ENCODE data around the gene CAPN2.
A peak's percentile ranks its signal among the peaks of the same experiment; 100 is the strongest.

The CAPN2 gene

DNA sequence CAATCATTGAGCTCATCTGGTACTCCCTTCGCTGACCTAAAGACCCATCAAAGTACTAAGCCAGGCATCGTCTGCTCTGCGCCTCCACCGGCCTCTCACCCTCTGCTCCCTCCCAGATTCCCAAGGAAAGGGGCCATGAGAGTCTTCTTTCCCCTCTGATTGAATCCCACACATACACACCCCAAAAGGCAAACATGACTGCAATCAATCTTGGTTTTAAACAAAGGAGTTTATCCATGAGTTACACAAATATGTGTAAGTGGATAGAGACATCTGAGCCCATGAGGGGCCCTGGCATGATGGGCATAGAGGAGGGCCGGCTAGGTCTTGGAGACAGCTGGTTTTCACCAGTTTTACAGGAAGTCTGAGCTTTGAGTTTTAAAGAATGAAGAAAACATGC is 50.9 kb downstream of the CAPN2 start:
- DNase-seq = no peak

DNA sequence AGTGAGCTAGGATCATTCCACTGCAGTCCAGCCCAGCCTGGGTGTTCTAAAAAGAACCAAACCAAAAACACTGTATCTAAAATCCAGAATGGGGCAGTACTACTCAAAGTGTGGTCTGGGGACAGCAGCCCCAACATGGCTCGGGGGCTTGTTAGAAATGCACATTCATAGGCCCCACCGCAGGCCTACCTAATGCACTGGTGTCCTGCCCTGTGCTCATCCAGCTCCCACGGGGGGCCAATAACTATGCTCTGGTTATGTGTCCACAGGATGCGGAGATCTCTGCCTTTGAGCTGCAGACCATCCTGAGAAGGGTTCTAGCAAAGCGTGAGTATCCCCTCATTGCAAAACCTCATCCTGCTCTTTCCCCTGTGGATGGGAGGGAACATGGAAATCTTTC is 51.5 kb downstream of the CAPN2 start:
- DNase-seq = no peak

DNA sequence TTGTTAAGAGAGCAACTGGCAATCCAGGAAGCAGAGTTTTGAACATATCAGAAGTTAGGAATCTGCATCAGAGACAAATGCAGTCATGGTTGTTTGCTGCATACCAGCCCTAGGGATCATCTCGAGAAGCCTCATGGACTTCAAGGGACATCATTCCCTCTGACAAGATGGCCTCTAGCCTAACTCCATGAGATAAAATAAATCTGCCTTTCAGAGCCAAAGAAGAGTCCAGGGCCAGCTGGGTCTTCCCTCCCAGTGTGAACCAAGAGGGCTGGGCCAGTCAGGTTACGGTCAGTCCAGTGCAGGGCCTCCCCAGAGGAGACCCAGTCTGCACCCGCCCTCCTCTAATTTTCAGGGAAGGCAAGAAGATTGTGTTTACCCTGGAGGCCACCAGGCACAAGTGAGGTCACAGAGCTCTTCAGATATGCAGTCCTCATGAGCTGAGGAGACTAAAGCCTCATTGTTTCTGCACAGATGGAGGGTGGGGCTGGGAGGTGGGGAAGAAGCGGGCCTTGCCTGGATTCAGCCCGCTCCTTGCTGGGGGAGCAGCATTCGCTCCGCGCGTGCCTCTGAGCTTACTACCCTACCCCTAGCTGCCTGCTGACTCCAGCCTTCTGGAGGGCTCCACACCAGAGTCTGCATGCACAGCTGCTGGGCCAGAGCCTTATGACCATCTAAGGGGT is 52.8 kb downstream of the CAPN2 start:
- no peak for DNase-seq

DNA sequence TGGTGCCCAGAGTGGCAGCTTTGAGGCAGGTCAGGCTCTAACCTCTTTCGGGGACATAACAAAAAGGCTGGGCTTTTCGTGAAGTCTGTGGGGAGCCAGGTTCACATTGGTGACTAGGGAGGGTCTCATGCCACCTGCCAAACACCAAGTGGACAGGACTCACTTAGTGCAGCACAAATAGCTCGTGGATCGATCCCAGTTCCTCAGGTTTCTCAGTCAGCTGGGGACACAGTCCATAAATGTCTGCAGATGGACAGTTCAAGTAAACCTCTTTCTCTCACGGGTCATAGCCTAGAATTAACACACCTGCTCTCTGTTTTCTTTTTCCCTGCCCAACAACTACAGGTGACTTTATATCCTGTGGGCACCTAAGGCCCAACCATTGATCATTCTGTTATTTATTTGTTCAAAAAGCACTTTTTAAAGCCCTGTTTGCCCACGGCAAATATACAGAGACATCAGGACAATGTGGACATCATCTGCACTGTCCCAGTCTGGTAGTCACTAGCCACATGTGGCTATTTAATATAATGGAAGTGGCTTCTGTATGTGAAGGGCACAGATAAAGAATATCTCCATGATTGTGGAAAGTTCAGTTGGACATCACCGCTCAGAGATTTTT is 53.5 kb downstream of the CAPN2 start:
- peak; percentile 78 for DNase-seq

DNA sequence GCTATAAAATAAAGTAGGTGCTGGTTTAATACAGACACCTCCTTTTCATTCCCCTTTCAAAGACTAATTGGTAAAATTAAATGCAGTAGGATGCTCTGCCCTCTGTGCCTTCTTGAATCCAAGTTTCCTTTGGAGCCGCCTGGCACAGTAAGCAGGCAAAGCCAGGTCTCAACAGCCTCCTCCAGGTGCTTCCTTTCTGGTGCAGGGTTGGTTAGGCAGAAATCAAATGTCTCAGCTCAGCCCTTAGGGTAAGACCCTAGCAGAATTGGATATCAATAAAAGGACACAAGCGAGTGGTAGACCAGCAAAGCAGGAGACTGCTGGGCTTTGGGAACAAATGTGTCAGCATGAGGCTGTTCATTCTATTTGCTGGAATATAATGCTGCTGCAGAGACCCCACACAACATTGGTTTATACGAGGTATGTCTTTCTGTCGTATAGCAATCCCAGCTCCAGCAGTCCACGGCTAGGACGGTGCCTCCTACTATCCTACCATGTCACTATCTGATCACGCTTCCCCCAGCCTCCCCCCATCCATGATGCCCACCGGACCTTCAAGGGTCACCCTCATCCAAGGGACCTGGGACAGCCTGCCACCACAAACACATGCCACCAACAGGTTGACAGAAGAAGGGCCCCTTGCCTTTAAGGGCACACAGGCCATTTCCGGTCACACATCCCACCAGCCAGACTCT is 58.4 kb downstream of the CAPN2 start:
- DNase-seq = no peak

DNA sequence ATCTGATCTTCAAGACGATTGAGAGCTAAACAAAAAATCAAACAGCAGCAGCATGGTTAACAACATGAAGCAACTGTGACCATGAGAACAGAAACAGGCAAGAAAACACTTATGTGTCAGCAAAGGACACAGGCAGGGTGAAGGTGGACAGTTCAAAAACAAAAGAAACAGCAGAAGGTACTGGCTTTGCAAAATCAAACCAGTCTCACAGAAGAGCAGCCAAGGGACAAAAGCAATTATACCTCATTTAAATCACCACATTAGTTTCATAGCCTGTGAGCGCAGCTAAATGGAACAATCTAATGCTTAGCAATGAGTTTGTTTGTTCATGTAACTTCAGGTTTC is 59.1 kb downstream of the CAPN2 start:
- no peak for DNase-seq

DNA sequence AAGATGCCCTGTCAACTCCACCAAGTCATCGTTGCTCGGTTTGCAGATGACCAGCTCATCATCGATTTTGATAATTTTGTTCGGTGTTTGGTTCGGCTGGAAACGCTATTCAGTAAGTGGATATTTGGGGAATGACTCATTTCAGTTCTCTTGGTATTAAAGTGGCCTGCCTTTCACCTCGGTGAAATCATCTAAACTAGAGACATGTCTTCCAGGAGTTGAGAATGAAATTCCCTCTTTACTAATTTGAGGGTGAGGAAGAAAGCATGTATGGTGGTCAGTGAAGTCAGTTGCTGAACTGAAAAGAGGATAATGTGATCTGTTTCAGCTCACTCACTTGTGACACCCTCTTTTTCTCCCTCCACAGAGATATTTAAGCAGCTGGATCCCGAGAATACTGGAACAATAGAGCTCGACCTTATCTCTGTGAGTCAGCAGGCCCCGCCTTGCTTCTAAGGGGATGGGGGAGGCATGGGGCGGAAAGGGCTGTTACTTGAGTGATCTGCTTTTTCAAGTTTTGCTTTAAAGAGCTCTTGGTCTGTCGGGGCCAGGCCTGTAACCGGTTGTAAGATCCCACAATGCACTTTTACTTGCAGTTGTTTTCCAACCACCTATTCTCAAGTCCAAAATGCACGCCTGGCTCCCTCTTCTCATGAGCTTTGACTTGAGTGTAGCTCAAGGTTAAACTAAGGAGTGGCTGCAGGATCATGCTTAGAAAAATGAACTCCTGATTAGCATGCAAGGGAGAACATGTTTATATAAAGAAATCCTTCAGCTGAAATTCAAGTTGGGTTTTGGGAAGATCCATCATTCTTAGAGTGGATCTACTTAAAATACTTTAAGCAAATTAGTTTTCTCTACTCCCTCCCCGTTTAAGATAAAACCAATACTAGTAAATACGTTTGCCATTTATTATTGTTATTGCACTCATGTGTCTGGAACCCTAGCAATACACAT is 59.8 kb downstream of the CAPN2 start:
- peak; percentile 44 for DNase-seq

DNA sequence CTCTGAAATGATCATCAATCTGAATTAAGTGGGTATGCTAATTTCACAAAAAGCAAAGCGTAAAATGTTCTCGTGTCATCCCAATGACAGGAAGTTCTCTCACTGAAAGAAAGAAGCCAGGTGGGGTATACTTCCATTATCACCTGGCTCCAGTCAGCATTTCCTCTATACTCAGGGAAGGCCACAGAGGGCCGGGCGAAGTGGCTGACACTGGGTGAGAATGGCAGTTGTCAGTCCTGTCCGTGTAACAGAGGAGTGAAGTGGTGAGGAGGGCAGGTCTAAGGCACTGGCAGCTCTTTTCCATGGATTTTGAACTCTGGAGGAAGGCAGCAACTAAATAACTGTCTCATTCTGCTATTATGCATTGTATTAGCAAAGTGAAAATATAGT is 60.4 kb downstream of the CAPN2 start:
- DNase-seq = peak; percentile 45

DNA sequence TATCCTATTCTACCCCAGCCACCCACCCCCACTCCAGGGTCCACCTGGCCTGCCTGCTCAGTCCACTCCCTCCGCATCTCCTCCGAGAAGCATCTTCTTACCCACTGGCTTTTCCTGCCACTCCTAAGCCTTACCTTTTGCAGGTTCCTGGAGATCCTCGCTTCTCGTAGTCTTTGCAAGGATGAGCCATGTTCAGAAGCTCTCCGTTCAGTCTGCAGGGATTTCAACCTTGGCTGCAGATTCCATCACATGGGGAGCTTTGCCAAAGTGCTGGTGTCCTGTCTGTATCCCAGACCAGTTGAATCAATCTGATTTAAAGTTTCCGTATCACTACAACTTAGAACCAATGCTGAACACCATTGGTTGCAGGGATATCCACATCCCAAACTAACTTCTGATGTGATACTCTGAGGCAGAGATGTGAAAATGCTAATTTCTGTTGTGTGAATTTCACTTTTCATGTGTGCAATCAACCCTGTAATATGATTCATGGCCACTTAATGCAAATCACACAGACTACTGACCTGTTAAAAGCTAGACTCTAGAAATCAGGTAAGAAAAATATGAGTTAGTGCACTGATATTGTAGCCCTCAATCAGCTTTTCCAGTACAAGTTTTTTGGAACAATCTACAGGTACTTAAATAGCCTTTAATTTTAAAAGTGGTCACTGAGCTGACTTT is 61.9 kb downstream of the CAPN2 start:
- no peak for DNase-seq

DNA sequence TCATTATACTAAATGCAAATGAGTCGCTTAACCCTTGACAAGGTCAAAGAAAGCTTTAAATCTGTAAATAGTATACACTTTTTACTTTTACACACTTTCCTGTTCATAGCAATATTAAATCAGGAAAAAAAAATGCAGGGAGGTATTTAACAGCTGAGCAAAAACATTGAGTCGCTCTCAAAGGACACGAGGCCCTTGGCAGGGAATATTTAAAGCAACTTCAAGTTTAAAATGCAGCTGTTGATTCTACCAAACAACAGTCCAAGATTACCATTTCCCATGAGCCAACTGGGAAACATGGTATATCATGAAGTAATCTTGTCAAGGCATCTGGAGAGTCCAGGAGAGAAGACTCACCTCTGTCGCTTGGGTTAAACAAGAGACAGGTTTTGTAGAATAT is 62.7 kb downstream of the CAPN2 start:
- DNase-seq = no peak

DNA sequence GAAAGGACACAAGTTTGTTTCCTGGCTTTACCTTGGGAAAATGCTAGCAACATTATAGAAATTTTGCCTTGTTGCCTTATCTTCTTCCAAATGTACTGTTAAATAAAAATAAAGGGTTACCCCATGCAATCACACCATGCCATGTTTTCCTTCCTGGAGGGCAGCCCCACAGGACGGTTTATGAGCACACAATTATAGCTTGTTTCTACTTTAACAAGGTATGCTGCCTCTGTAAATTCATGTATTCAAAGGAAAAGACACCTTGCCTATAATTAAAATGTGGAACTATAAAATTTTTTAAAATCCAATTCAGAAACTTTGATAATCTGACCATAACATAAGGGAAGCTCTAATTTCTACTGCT is 63.4 kb downstream of the CAPN2 start:
- DNase-seq = no peak

DNA sequence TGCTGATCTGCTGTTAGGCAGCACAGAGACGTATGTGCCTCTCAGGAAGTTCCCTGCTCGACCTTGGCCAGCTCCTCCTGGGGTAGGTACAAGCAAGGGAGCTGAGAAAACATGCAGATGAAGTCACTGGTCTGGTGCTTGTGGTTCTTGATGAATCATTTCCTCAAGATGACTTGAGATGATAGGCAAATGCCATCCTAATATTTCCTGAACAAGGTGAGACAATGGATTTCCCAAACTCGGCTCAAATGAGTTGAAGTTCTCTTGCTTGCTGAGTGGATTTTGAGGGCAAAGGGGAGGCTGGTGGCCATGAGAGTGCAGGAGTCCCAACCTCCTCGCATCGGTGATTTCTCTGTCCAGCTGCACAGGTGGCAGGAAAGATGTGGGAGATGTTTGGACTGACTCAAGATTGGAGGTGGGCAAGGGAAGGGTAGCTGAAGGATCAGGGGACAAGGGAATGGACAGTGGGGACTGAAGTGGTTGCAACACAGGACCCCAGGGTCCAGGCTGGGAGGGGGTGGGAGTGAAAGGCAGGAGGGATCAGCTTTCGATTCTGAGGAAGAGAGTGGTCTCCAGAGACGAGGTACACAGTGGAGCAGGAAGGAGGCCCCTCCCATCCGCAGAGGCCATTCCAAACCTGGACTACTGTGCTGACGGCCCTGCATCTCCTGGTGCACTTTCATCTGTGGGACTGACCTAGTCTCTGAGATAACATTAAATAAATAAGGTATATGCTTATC is 63.9 kb downstream of the CAPN2 start:
- no peak for DNase-seq

DNA sequence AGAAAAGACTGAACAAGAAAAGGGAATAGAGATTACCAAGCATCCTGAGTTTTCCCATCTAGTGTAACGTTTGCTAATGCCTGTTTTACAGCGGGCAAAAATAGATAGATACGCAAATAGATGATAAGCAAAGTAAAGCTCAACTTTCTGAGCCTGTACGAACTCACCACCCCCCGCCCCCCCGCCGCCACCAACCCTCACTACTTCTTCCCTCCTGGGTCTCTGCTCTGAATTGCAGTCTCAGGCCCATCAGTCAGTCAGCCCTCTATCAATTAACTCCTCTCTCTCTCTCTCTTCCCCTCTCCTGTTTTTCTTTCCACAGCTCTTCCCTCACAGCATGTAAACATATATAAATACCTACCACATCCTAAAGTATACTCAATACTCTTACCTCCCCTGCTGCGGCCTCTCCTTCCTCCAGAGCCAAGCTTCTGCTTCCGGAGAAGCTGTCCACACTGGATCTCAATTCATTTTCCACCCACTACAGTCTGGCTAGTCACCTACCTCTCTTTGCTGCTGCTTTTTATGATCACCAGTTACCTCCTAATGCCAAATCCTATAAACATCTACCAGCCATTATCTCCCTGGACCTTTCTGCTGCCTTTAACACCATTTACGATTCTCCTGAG is 64.6 kb downstream of the CAPN2 start:
- DNase-seq = no peak

DNA sequence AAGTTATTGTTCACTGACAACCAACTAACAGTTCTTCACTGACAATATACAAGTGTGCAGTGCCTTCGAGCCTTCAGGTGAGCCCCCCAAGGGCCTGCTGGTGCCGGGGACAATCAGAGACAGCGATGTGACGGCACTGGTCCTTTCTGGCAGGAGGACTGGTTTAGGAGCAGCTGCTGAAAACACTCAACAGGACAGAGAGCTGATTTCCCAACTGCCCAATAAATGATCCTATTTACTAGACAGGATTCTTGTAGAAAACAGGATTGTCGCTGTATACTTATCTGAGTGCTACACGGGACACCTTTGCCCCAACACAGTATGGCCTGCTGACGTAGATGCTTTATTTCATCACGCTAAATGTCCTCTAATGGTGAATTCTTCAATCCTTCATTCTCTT is 68.0 kb downstream of the CAPN2 start:
- DNase-seq = no peak

DNA sequence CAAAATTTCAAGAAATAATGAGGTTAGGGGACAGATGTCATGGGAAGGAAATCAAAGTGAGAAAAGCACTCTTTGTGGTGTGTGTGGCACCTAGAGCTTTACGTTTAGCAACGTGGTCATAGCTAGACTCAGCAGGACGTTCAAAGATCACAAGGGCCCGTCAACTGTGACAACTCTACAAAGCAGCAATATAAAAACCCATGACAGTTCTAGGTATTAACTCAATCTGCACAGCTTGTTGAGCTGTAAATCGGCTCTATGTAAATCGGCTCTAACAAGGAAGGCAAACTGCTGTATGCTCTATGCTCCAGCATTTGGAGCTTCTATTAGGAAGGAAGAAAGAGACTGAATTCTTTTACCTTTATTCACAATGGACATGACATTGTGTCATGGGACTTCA is 68.6 kb downstream of the CAPN2 start:
- no peak for DNase-seq

DNA sequence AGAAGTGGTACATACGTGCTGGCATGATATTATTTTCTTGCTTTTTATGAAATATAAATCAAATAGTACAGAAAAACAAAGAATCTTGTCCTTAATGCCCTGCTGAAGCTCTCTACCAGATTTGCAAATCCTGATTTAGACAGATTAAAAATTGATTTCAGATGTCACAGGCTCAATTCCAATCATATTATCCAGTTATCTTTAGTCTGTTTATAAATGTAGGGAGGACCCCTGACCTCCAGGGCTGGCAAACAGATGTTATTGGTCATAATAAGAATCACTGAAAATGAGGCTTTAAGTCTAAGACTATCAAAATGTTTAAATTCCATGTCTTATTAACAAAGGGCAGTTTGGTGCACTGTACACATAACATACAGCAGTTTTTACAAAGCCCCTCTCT is 71.3 kb downstream of the CAPN2 start:
- DNase-seq = no peak

DNA sequence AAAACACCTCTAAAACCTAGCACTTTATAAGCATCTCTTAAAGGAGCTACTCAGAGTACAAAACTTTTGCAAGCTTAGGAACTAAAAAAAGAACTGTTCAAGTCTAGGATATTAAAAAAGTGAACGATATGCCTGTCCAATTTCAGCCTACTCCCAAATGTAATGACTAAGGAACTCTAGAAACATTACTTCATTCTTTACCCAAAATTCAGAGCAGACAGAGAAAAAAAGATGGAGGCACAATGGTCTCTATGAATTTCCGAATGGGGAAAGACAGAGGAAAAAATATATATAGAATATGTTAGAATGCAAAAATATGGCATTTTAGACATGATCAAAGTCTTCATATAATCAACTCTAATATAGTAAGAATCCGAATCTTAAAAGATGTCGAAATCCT is 72.2 kb downstream of the CAPN2 start:
- DNase-seq = no peak

DNA sequence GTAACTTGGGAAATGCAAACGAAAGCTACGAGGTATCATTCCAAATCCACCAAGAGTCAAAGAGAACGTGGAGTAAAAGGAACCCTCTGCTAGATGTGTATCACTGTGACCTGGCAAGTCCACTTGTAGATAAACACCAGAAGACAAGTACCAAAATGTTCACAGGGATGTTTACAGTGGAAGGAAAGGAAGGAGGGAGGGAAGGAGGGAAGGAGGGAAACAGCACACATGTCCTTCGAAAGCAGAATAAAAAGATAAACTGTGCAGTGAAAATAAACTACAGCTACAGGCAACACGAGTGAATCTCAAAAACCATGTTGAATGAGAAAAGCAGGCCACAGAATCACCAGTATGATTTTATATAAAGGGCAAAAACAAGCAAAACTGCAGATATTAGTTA is 73.5 kb downstream of the CAPN2 start:
- DNase-seq = no peak

DNA sequence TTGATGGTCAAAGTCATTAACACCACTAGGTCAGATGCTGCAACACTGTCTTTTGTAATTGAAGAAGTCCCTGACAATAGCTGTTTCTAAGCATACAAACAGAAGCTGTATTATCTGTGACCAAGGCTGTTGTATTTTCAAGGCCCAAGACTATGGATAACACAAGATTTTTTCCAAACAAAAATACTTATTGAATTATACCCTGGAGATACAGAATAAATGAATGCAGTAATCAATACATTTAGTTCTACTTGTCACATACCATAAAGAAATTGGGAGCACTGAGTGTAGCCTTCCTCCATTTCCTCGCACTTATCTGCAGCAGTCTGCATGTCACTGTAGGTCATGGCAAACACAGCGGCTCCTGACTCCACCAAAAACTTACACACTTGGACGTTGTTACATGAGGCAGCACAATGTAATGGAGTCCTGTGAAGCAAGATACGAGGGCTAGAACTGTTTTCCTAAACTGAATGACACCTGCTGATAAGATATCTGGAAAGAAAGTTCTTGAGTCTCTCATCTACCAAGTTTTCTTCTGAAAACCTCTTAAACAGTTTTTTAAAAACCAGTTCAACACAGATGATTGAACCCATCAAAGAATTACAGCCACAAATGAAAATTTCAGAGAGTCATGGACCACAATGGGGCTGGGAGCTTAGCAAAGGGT is 76.5 kb downstream of the CAPN2 start:
- no peak for DNase-seq

DNA sequence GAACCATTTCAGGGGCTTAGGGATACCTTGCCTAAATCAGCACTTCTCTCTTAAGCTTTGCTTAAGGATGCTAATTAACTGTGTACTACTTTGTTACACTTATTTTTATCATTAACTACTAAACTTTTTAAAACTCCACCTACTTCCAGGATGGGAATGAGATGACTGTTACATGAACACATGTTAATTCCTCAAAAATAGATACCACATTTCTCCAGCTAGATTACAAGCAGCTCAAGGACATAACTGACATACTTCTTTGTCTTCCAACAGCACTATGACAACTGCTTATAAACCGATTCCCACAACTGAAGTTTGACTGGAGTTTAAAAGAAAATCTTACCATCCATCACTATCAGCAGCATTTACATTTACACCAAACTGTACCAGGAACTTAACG is 79.7 kb downstream of the CAPN2 start:
- no peak for DNase-seq

DNA sequence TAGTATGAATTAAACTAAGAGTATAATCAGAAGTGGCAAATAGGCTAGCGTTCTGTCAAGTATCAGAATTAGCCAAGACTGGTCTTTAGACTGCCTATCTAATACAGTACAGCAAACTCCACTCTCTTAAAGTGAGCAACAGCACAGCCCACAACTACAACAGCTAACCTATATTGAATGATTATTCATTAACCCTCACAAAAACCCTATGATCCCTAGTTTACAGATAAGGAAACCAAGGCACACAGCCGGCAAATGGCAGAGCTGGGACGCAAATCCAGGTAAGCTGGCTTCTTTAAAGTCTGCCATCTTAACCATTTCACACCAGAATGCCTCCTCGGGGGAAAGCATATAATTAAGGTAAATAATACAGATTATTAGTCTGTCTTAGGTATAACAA is 81.4 kb downstream of the CAPN2 start:
- no peak for DNase-seq

All from DMS153 (cell line).